Breast epithelium (tissue), 4 donors: ENCODE measurements around the gene MTCH2. TPM values are rescaled to one million over a fixed set of nuclear protein-coding genes. Genes with fewer than 3 reads are reported as not detected.

Experiments used
- DNase-seq, 2 donors: peaks; one replicate each; pipeline ENCODE4 v3.0.0-alpha.2; 2019; ENCODE audit warnings: low spot score in 2 of 2
- H3K27ac ChIP-seq, 2 donors: fragments of 200-600 bp; sonication (generic) in 1 of 2; one replicate each; pipeline ENCODE4 v1.5.1; 2016 to 2019; ENCODE audit warnings: mild to moderate bottlenecking in 1 of 2
- H3K27me3 ChIP-seq, 2 donors: fragments of 200-600 bp; sonication (generic) in 1 of 2; one replicate each; pipeline versions ENCODE4 v1.5.1 to v1.6.0; 2017 to 2019; ENCODE audit warnings: control low read depth in 1 of 2, mild to moderate bottlenecking in 1 of 2
- H3K36me3 ChIP-seq: fragments of 200-600 bp; one replicate; pipeline ENCODE4 v1.5.1; 2019
- H3K4me1 ChIP-seq, 2 donors: fragments of 200-600 bp; sonication (generic); one replicate each; pipeline ENCODE4 v1.5.1; 2016 to 2019; ENCODE audit warnings: control low read depth in 1 of 2
- H3K4me3 ChIP-seq, 3 donors: fragments of 200-600 bp; sonication (generic); 1 replicate in 2 of 3; 2 replicates in 1 of 3; pipeline ENCODE4 v1.5.1; 2016 to 2019; ENCODE audit warnings: mild to moderate bottlenecking in 3 of 3, moderate library complexity in 2 of 3
- H3K9me3 ChIP-seq, 2 donors: fragments of 200-600 bp; sonication (generic) in 1 of 2; one replicate each; pipeline ENCODE4 v1.5.1; 2016 to 2019; ENCODE audit warnings: control low read depth in 1 of 2
- POLR2A ChIP-seq: fragments of 450-650 bp; IDR thresholded peaks from one replicate; pipeline ENCODE4 v1.6.1; 2016; ENCODE audit warnings: antibody characterized with exemption, mild to moderate bottlenecking, moderate library complexity
- POLR2AphosphoS5 ChIP-seq, 3 donors: sonication (generic); formaldehyde crosslinking; IDR thresholded peaks; one replicate each; pipeline ENCODE4 v1.6.1; 2017; ENCODE audit warnings: antibody characterized with exemption in 3 of 3
- intact Hi-C: fragments of 100-400 bp; cut with DNase I; formaldehyde crosslinking; loops from one replicate; pipeline ENCODE4 v1.15.1; 2023; ENCODE audit warnings: low total_unique reads
- total RNA-seq, 3 donors: library from RNA; depleted of rRNA; stranded (reverse); fragments of >200 nt; gene quantifications; one replicate each; pipeline ENCODE4 v1.1.0, GENCODE V29; 2016
- TF ChIP-seq, protein P1 (sequence below), 3 donors: fragments of 450-650 bp; IDR thresholded peaks; one replicate each; pipeline ENCODE4 v1.5.1; 2016 to 2017; ENCODE audit warnings: antibody characterized with exemption in 3 of 3, mild to moderate bottlenecking in 3 of 3, moderate library complexity in 3 of 3

The MTCH2 gene
- total RNA-seq, 3 donors from 2014 or later = 38.7 to 47.5 (median 46.0) TPM

- no peaks in the 10 kb centered on the region for H3K27me3 ChIP-seq
- no peak for DNase-seq
- TF ChIP-seq POLR2AphosphoS5 (IDR thresholded peaks at IDR 0.05) (no peak), POLR2A (no peak)
- TF ChIP-seq, protein P1, sequence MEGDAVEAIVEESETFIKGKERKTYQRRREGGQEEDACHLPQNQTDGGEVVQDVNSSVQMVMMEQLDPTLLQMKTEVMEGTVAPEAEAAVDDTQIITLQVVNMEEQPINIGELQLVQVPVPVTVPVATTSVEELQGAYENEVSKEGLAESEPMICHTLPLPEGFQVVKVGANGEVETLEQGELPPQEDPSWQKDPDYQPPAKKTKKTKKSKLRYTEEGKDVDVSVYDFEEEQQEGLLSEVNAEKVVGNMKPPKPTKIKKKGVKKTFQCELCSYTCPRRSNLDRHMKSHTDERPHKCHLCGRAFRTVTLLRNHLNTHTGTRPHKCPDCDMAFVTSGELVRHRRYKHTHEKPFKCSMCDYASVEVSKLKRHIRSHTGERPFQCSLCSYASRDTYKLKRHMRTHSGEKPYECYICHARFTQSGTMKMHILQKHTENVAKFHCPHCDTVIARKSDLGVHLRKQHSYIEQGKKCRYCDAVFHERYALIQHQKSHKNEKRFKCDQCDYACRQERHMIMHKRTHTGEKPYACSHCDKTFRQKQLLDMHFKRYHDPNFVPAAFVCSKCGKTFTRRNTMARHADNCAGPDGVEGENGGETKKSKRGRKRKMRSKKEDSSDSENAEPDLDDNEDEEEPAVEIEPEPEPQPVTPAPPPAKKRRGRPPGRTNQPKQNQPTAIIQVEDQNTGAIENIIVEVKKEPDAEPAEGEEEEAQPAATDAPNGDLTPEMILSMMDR (IDR thresholded peaks at IDR 0.05) = no peak
- no peak overlapping the region for H3K4me3 ChIP-seq
- H3K9me3 ChIP-seq = no peaks in the 10 kb centered on the region
- H3K36me3 ChIP-seq = no peaks in the 10 kb centered on the region
- H3K4me1 ChIP-seq = no peaks in the 10 kb centered on the region
- intact Hi-C loops = no loop called here
- no peak overlapping the region for H3K27ac ChIP-seq
These were observed 35.6 kb downstream of the MTCH2 start for GRCh38 chr11:47606731-47607130.

DNA sequence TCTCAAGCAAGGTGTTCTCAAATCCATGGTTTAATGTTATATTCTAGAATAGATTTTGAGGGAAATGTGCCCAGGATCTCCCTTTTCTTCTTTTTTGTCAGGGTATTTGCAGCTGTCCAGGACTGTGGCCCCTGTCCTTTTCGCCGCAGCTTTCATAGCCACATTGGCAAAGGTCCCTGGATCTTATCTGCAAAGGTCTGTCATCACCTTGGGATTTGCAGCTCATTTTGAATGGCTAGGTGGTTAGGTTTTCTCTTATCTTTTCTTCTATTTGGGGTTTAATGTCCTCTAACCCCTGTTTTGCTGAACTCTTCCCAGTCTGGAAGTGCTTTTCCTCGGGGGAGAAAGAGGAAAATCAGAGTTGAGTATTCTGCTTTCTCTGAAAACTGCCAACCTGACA is 36.4 kb downstream of the MTCH2 start:
- H3K9me3 ChIP-seq = no peaks in the 10 kb centered on the region
- no peak overlapping the region for H3K4me3 ChIP-seq
- H3K36me3 ChIP-seq = no peaks in the 10 kb centered on the region
- H3K4me1 ChIP-seq = no peaks in the 10 kb centered on the region
- no peak for DNase-seq
- TF ChIP-seq POLR2A = no peak
- no peak for TF ChIP-seq POLR2AphosphoS5 (IDR thresholded peaks at IDR 0.05)
- H3K27me3 ChIP-seq = no peaks in the 10 kb centered on the region
- intact Hi-C loops = no loop called here
- H3K27ac ChIP-seq = no peak overlapping the region

GRCh38 chr11:47603295-47603694 is 39.1 kb downstream of the MTCH2 start:
- no peak for TF ChIP-seq POLR2AphosphoS5 (IDR thresholded peaks at IDR 0.05)
- no peak for TF ChIP-seq POLR2A
- TF ChIP-seq, protein P1 (IDR thresholded peaks at IDR 0.05) = no peak
- intact Hi-C loops = no loop called here
- Histone ChIP-seq H3K27ac (no peak overlapping the region), H3K4me3 (no peak overlapping the region), H3K36me3 (no peaks in the 10 kb centered on the region), H3K4me1 (no peaks in the 10 kb centered on the region), H3K27me3 (no peaks in the 10 kb centered on the region), H3K9me3 (no peaks in the 10 kb centered on the region)
- no peak for DNase-seq

DNA sequence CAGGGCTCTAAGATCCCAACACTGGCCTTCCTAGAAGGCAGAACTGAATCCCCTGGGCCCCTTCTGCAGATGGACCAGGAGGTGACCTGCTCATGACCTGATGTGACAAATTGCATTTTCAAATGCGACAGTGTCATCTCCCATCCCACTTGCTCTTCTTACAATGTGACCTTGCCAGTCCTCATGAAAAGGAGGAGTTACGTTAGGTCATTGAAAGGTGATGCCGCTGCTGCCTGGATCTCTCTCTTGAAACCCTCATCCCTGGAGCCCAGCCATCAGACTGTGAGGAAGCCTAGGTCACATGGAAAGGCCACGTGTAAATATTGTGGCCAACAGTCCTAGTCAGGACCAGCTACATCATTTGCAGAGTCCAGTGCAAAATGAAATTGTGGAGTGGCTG is 42.5 kb downstream of the MTCH2 start:
- Histone ChIP-seq H3K27me3 (no peaks in the 10 kb centered on the region), H3K4me3 (no peak overlapping the region), H3K4me1 (no peaks in the 10 kb centered on the region), H3K27ac (no peak overlapping the region), H3K9me3 (no peaks in the 10 kb centered on the region), H3K36me3 (no peaks in the 10 kb centered on the region)
- intact Hi-C loops = no loop called here
- no peak for DNase-seq
- TF ChIP-seq POLR2A = no peak
- TF ChIP-seq POLR2AphosphoS5 (IDR thresholded peaks at IDR 0.05) = no peak
- TF ChIP-seq, protein P1 (IDR thresholded peaks at IDR 0.05) = no peak

GRCh38 chr11:47595967-47596366 is 46.4 kb downstream of the MTCH2 start:
- H3K4me1 ChIP-seq = peaks cover 0 to 6% of the 10 kb centered on the region in 2 donors

More at GRCh38 chr11:47595967-47596366, 46.4 kb downstream of the MTCH2 start:
- H3K4me3 ChIP-seq = no peak overlapping the region
- no peaks in the 10 kb centered on the region for H3K36me3 ChIP-seq
- H3K27me3 ChIP-seq = peaks cover 0 to 21% of the 10 kb centered on the region in 2 donors
- TF ChIP-seq POLR2AphosphoS5 (IDR thresholded peaks at IDR 0.05) (no peak), POLR2A (no peak)
- TF ChIP-seq, protein P1 (IDR thresholded peaks at IDR 0.05) = no peak
- intact Hi-C loops = no loop called here
- H3K9me3 ChIP-seq = no peaks in the 10 kb centered on the region
- H3K27ac ChIP-seq = no peak overlapping the region
- no peak for DNase-seq
